Posterior cingulate gyrus (tissue), 11 donors: ENCODE results near the gene OR8D4.
"Not testable (repeated sequence)": the region's sequence is repeated elsewhere in the genome, so short reads cannot be mapped to it uniquely, and the experiment has no call there.

Experiments
- DNase-seq, 10 donors: peaks; one replicate each; pipeline versions ENCODE4 v3.0.0 to v3.0.0-alpha.2; 2020 to 2021; ENCODE audit warnings: mixed read lengths in 3 of 10
- intact Hi-C: fragments of 100-400 bp; cut with DNase I; formaldehyde crosslinking; loops from one replicate; pipeline ENCODE4 v1.15.1; 2023

The OR8D4 gene

DNA sequence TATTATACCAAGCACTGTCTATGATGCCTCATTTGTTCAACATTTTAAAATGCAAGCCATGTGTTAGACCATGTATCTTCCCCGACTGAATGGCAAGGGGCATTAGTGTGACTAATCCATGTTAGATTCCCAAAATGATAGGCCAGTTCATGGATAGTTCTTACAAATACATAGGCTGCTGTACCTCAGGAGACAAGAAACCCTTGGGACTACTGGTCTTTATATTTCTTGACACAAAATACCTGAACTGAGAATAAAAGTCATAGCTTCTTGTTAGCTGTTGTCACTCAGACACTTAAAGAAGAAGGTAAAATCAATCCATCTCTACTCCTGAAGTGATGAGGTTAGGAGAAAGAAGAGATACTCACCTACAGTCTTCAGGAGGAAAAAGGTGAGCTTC lies at the start of gene OR8D4:
Gene OR8D4, plus strand, starts transcription at position 301 of the 400 bp plus-strand sequence. CDS start 4,265 bp downstream, outside the sequence.
- DNase-seq: no peak
- intact Hi-C loops: no loop called here

DNA sequence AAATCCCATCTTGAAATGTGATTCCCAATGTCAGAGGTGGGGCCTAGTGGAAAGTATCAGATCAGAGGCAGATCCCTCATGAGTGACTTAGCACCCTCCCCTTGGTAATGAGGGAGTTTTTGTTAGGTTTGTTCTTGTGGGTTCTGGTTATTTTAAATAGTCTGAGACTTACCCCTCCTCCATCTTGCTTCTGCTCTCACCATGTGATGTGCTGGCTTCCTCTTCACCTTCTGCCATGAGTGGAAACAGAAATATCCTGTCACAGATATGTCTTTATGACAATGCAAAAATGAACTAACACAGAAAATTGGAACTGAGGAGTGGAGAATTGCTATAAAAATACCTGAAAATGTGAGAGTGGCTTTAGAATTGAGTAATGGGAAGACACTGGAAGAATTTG lies 49.6 kb upstream of the OR8D4 start:
- intact Hi-C loops: no loop called here
- no peak for DNase-seq

DNA sequence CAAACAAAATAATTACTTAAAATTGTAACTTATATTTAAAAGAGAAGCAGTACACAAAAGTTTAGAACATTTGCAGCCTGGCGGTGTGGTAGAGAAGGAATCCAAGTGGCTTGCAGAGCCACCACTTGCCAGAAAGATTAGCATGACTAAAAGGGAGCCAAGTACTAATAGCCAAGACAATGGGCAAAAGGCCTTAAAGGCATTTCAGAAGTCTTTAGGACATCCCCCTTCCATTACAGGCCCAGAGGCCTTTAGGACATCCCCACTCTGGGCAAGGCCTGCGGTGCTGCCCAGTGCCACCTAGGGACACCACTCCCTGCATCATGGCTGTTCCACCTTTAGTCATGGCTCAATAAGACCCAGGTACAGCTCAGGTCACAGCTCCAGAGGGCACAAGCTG lies 48.9 kb upstream of the OR8D4 start:
- DNase-seq: no peak
- intact Hi-C loops: no loop called here

DNA sequence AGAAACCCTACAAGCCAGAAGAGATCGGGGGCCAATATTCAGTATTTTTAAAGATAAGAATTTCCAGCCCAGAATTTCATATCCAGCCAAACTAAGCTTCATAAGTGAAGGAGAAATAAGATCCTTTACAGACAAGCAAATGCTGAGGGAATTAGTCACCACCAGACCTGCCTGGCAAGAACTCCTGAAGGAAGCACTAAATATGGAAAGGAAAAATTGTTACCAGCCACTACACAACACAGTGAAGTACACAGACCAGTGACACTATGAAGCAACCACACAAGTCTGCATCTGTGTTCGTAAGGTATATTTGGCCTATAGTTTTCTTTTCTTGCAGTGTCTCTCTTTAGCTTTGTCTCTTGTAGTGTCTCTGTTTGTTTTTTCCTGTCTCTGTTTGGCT lies 45.5 kb upstream of the OR8D4 start:
- DNase-seq: no peak
- intact Hi-C loops: no loop called here

DNA sequence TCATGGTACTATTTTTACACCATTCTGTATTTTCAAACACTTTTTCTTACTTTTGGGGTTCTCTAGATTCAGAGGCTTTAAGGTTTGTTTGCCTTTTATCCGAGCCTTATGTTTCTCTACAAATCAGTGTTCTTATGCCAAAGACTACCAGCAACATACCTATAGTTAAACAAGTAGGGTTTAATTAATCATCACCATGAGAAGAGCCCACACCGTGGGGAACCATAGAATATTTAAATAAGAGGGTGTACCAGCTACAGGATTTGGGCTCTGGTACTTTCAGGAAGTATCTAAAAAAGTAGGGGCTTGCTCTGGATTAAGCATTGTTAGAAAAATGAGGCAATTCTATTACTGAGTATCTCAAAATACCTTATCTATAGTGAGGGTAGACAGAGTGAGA lies 42.2 kb upstream of the OR8D4 start:
- DNase-seq: no peak
- intact Hi-C loops: no loop called here

DNA sequence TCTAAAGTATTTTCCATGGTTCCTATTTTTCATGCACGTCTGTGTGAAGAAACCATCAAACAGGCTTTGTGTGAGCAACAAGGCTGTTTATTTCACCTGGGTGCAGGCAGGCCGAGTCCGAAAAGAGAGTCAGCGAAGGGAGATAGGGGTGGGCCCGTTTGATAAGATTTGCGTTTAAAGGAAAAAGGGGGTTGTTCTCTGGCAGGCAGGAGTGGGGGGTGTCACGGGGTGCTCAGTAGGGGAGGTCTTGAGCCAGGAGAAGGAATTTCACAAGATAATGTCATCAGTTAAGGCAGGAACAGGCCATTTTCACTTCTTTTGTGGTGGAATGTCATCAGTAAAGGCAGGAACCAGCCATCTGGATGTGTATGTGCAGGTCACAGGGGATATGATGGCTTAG lies 36.7 kb upstream of the OR8D4 start:
- intact Hi-C loops, DNase-seq: not testable (repeated sequence)

DNA sequence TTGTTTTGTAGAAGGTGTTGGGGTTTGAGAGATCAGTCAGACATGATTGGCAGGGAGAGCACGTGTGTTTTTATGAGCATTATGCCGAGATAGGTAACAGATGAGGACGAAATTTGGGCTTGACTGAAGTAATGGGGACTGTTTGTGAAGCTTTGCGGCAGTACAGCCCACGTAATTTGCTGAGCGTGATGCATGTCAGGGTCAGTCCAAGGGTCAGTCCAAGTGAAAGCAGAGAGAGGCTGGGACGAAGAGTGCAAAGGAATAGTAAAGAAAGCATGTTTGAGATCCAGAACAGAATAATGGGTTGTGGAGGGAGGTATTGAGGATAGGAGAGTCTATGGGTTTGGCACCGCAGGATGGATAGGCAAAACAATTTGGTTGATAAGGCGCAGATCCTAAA lies 34.2 kb upstream of the OR8D4 start:
- DNase-seq, intact Hi-C loops: not testable (repeated sequence)

DNA sequence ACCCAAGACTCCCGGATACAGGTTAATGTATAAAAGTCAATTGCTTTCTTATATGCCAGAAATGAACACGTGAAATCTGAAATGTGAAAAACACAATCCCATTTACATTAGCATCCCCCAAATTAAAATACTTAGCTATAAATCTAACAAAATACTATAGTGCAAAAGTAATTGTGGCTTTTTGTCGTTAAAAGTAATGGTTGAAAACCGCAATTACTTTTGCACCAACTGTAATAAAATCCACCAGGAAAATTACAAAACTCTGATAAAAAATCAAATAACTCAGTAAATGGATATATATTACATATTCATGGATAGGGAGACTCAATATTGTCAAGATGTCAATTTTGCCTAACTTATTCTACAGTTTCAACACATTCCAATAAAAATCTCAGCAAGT lies 21.1 kb upstream of the OR8D4 start:
- intact Hi-C loops: no loop called here
- no peak for DNase-seq

DNA sequence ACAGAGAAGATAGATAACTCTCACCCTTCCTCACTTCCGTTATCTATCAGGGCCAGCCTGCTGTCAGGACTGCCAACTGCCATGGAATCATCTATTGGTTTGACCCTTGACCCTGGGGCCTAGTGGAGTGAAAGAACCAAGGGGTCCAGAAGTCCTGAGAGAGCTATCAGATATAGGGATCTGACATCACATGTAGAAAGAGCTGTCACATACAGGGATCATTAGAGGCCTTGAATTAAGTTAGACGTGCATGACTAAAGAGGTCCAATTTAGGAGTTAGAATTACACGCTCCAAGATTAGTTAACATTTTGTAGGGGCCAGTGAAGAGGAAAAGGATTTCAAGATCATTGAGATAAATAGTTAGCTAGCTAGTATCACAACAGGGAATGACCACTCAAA lies 16.4 kb upstream of the OR8D4 start, which contains the start of gene TMEM225:
Gene TMEM225, minus strand, starts transcription at position 101 of the 400 bp plus-strand sequence. CDS start 245 bp downstream, outside the sequence.
- intact Hi-C loops: no loop called here
- no peak for DNase-seq

DNA sequence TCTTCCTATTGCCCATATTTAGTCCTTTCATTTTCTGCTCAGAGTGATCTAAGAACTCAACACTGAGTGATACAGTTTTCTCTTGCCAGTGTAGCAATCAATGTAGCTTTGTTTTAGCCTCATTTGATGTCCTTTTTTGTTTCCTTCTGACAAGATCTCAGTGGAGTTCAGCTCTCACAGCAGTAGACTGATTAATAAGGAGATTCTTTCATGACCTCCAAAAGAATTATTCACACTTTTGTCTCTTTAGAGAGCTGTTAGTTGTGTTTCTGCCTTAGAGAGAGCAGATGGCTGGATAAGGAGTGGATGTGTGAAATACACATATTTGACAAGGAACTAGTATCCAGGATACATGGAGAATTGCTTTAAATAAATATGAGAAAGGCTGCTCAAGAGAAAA lies 9.9 kb upstream of the OR8D4 start:
- intact Hi-C loops: no loop called here

DNA sequence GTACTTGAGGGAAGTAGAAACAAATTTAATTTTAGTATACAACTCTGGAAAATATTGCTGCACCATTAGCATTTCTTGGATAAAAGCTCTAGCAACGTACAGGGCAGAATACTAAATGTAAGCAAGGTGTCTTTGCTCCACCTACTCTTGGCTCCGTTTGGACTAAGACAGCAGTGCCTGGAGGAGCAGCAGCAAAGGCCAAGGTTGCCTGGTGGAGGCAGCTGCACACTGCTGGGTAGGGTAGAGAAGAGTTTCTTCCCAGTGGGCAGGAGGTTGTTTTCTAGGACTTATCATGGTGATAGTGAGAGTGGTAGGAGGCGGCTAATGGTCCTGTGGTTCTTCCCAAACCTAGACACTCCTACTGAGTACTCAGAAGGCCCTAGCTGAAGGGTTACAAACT lies 2.2 kb upstream of the OR8D4 start:
- intact Hi-C loops: no loop called here
- peak in 1 of 10 donors; percentile 65 for DNase-seq

More for the DNA sequence above, 9.9 kb upstream of the OR8D4 start:
- DNase-seq: no peak

DNA sequence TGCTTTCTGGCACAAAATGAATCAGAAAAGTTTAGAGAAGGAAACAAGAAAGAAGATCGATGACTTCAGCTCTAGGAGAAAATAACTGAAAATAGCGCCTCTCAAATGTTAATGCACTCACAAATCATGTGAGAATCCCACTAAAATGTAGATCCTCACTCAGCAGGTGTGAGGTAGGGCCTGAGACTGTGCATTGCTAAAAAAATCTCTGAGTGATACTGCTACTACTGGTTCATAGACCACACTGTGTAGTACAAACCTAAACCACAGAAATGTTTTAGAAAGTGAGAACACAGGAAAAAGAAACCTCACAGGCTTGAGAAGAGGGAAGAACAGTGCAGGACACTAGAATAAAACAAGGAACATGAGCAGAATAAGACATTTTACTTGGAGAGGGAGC lies 2.0 kb downstream of the OR8D4 start:
- intact Hi-C loops: no loop called here
- DNase-seq: no peak

DNA sequence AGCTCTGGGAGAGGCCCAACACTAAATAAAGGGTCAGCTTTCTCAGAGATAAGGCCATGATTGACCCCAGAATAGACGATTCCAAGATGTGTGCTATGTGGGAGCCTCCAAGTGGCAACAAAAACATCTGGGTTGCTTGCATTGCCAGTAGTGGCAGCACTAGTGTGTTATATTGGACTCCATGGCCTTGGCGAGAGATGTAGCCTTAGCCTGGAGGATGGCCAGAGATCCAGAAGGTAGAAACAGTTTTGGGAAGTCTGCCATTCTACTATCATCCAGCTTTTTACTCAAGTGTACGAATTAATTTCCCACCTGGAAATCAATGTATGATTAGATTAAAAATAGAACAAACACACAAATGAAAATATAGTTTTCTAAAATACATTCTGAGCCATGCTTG lies 3.0 kb downstream of the OR8D4 start:
- no peak for DNase-seq
- intact Hi-C loops: no loop called here

DNA sequence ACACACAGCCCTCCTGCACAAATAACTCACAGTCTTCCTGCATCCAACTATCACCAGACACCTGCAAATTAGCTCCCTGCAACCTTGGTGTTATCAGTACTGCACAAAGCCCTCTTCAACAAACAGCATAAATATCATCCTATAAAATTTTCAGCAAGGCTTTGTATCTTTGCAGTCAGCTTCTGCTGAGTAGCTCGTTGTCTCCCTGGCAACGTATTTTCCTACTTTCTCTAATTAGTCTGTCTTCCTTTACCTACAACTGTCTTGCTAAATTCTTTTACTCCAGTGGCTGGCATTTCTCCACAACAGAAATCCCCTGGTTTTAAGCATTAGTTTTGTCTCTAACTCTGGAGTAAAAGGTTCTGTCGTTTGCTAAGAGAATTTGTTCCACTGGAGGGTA lies 3.9 kb downstream of the OR8D4 start:
- intact Hi-C loops: no loop called here
- DNase-seq: no peak

DNA sequence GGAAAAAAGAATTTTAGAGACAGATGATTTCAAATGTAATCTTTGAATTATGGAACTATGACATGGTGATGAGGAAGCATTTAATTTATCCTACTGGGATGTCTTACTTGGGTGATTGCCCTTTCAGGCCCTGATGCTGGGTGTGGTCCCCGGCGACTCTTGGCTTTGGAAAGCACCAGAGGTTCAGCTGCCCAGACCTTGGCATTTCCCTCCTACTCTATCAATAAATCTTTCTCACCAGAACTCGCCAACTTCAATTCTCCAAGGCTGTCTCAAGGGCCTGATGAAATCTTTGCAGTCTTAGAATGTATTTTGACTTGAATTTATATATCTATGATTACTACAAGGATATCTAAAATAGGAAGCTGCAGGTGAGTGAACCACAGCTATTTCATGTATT lies 19.0 kb downstream of the OR8D4 start:
- no peak for DNase-seq
- intact Hi-C loops: no loop called here

DNA sequence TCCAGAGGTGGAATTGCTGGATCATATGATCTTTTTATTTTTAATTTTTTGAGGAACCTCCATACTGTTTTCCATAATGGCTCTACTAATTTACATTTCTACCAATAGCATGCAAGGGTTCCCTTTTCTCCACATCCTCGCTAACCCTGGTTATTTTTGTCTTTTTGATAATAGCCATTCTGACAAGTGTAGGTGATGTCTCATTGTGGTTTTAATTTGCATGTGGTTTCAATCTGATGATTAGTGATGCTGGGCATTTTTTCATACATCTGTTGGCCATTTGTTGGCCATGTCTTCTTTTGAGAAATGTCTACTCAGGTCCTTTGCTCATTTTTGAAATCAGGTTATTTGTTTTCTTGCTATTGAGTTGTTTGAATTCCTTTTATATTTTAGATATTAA lies 22.1 kb downstream of the OR8D4 start:
- intact Hi-C loops: no loop called here
- no peak for DNase-seq

DNA sequence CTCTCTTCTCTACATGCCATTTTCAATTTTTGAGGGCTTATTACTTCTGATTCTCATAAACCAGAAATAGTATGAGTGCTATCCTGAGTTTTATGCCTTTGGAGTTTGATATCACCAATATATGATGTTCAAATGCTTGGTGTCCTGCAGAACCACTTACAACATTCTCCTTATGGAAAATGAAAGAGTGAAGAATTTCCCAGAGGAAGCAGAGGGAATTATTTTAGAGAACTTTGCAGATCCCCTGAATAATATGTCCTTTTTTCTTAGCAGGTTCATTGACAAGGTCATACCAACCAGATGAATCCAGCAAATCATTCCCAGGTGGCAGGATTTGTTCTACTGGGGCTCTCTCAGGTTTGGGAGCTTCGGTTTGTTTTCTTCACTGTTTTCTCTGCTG lies 37.4 kb downstream of the OR8D4 start, which contains the start of gene OR4D5:
Gene OR4D5, plus strand, starts transcription at position 301 of the 400 bp plus-strand sequence. Its CDS starts 0 bp downstream, at position 301.
- DNase-seq: no peak
- intact Hi-C loops: no loop called here

DNA sequence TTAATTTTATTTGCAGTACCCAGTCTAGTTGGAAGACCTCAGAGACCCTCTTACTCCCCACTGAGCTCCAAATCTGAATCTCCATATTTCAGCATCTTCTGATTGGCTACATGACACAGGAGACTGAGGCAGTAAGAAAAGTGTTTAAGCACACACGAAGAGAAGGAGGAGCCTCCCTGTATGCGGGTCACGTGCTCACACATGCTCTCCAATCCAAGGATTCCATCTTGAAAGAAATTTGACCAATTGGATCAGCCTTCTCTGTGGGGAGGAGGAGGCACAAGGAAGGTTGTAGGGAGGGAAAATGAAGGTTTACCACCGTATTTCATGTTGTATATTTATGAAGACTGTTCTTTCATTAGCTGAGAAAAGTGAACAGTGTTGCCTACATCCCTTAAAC lies 40.4 kb downstream of the OR8D4 start:
- intact Hi-C loops: no loop called here

DNA sequence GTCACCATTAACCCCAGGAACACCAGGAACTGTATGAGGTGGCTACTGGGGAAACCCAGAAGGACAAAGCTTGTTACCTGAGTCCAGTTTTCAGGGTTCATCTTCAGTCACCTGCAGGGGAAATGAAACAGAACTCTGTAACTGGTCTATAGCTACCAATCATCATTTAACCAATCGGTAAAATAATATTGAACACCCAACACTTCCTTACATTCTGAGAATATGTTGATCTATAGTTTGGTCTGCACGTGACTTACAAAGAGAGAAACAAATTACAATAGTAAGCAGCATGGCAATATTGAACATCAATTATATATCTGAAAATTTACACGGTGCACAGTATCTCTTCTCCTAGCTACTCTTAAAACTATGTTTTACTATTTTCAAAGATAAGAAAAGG lies 41.8 kb downstream of the OR8D4 start, which contains the start of gene OR6T1:
Gene OR6T1, minus strand, starts transcription at position 101 of the 400 bp plus-strand sequence. Its CDS starts 0 bp downstream, at position 101.
- intact Hi-C loops: no loop called here
- no peak for DNase-seq

More for the DNA sequence above, 40.4 kb downstream of the OR8D4 start:
- no peak for DNase-seq

DNA sequence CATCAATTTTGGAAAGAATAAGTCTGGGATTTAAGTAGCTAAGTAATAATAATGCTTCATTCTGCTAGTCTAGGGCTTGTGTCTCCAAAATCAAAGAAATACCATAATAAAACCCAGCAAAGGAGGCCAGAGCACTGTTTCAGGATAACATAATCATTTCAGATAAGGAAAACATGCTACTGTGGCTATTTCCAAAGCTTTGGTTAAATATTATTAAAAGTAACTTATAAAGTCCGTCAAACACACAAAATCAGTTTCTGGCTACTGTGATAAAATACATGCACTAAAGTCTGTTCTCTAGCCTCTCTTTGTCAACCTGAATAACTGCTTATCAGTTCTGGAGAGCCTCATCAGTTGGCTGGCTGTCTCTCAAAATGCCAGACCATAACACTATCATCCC lies 43.2 kb downstream of the OR8D4 start:
- DNase-seq: no peak
- intact Hi-C loops: no loop called here

DNA sequence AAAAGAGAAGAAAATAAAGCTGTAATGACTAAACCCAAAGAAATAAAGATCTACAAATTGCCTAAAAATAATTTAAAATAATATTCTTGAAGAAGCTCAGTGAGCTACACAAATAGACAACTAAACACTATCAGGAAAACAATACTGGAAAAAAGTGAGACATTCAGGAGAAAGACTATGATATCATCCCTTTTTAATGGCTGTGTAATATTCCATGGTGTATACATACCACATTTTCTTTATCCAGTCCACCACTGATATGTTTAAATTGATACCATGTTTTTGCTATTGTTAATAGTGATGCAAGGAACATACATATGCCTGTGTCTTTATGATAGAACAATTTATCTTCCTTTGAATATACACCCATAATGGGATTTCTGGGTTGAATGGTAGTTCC lies 54.8 kb downstream of the OR8D4 start:
- no peak for DNase-seq
- intact Hi-C loops: no loop called here
